NCI-H187 treated with DMSO at 0.1 percent for 48 hours (cell line): ENCODE measurements around the gene MEIOC.
"Not testable (repeated sequence)": the region's sequence is repeated elsewhere in the genome, so short reads cannot be mapped to it uniquely, and the experiment has no call there.

Source experiments
- DNase-seq: peaks from one replicate; lab custom pipeline; 2025; lab: John Stamatoyannopoulos, UW

The MEIOC gene

GRCh38 chr17:44655983-44656710, at the start of gene MEIOC:
Gene MEIOC, plus strand, starts transcription at chr17:44656468. Its CDS starts 146 bp downstream, at chr17:44656614.
- no peak for DNase-seq

DNA sequence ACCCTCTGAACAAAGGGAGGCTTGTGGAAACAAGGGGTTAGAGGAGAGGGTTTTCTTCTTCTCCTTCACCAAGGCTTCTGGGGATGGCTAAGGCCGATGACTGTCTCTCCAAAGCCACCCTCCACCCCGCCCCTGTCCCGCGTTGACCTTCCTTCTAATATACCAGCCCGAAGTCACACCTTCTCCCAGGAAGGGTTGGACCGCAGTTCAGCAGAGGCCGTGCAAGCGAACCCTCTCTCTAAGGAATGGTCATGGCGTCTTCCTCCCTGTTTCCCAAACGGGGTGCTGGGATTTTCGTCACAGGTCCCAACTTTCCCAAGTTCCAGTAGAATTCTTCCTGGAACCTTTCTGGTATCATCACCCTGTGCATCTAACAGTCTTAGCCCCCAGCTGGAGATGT, 49.6 kb upstream of the MEIOC start:
- no peak for DNase-seq

DNA sequence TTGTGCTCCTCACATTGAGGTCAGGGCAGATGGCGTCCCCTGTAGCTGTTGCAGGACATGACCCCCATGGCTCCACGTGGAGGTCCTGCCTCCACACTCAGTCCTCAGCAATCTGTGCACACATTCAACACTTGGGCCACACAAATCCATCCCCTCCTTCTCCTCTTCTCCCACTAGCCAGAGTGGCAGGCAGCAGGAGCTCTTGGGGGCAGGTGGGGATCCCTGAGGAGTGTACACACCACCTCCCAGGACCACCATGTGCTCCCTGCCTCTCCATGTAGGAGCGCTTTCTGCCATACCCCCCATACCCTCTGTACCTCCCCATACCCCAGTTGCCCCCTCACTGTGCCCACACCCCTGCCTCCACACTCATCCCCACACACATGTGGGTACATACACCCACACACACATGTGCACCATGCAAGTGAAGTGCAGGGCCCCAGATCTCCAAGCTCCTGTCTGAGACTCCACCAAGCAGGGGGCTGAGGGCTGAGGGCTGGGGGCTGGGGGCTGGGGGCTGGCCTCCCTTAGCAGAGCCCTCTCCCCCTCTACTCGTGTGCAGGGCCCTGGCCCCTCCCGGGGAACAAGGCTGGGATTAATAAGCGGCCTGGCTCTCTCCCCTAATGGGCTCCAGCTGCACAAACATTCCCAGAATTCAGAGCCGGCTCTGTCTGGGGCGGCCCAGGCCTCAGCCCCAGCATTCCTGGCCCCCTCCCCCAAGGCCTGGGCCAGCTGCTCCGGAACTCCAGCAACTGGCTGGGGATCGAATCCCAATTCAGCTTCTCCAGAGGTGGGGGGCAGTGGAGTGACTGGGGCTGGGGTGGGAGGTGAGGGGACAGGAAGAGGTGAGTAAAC, 48.2 kb upstream of the MEIOC start:
- no peak for DNase-seq

DNA sequence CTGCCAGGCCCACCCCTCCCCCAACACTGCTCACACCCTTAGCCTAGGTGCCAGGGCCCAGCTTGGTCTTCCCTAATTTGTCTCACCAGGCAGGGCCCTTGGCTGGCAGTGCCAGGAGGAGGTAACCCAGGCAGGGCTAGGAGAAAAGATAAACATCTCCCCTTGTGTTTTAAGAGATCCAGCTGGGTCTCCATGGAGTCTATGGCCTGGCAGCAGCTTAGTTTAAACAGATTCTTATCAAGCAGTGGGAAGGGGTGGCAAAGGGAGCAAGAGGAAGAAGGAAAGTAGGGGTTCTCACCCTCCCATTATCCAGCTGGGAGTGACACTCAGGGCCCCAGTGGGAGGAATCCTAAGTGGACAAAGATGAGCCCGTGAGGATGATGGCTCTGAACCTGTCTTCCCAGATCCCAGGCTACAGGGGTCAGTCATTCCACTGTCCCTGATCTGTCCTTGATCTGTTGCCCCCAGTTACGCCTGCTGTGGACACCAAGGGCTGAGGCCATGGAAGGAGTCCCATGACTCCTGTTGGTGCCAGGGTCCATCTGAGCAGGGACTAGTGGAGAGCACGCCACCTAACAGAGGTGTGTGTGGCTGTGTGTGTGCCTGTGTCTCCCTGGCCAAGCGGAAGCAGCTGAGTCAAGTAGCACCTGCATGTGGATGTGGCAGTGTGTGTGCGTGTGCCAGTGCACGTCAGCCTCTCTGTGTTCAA, 47.4 kb upstream of the MEIOC start:
- DNase-seq, result no peak

DNA sequence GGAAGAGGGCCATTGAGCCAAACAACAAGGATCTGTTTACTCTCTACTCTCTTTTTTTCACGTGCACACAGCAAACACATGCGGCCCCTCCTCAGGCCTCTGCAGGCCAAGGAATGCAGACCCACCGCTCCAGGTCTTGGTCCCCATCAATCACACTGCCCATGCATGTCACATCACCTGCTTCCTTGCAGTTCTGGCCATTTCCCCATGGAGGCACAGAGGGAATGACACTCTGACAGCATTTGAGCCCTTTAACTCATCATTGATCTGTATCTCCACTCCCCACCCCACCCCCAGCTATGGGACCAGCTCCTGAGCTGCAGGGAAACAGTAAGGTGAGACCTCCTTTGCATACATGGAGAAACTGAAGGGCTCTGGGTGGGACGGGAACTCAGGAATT, 45.9 kb upstream of the MEIOC start:
- DNase-seq, result no peak

- no peak for DNase-seq
Observed at GRCh38 chr17:44610871-44611270, 45.4 kb upstream of the MEIOC start.

DNA sequence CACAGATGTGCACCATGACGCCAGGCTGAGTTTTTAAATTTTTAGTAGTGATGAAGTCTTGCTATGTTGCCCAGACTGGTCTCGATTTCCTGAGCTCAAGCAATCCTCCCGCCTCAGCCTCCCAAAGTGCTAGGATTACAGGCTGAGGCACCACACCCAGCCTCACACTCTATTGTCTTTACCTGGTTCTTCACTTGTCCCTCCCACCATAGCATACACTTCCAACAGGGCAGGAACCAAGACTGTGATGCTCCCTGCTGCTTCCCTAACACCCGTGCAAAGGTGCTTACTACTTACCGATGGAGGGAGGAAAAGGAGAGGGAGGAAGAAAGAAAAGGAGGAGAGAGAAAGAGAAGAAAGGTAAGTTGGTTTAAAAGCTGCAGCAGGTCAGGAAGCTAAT, 41.4 kb upstream of the MEIOC start:
- DNase-seq, result no peak

- DNase-seq, result not testable (repeated sequence)
Observed at GRCh38 chr17:44618652-44619051, 37.6 kb upstream of the MEIOC start.

- DNase-seq, result no peak
Observed at GRCh38 chr17:44623070-44623725, 33.1 kb upstream of the MEIOC start.

DNA sequence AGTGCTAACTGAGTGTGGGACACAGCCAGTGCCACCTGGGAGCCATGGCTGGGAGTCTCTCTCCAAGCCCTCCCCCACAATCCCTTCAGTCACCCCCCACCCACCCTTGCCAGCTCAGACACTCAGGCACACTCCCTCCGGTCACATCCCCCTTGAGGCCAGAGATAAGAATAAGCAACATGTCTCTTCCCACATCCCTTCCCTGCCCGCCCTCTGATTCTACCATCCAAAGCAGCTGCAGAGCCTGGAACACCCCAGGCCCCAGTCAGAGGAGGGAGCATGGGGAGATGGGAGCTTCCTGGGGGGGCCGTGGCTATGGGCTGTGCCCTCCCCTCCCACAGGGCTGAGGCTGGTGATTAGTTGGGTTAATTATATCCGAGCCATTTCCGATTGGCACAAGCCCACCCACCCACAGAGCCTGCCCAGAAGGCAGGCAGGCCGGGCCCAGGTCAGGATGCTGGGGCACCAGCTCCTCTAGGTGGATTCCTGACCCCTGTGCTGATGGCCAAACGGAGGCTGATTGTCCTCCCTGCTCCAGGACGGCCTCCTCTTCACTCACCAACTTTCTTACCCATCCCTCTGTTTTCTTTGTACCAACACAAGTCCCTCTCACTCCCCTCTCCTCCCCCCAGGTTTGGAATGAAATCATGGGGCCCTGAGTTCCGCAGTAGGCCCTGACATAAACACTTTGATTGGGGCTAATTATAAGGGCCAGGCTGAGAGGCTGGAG, 28.6 kb upstream of the MEIOC start:
- no peak for DNase-seq

DNA sequence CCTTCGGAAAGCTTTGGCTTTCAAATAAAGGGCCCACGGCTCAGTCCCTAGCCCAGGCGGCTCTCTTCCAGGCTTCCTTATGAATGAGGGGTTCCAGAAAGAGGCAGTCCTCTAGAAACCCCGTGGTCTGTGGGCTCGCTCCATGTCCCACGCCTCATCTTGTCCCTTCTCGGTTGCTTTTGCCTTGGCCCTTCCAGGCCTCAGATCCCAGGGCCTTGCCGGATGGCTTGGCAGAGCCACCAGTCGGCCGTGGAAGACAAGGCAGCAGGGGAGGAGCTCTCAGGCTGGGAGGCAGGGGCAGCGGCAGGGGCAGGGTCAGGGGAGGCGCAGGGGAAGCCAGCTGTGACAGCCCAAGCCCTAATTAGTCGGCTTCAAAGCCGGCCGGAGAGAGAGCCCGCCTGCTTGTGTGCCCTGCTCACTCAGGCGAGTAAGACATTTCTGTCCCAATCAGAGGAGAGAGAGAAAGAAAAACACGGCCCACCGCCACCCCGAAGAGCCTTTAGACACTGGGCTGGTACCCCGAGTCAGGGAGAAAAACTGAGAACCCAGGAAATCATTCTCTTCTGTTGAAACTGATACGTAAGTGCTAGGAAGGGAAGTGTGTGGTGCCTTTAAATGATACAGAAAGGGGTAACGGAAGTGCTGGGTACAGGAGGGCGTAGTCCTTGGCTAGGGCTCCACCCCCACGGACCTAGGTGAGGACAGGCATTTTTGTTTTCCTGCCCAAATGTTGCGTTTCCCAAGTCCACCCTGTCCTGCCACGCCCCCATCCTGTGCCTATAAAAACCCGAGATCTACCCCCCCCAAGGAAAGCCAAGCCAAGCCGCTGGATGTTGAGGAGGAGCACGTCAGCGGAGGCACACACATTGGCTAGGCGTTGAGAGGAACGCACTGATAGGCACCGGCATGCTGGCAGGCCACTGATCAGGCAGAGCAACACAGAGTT, 27.8 kb upstream of the MEIOC start:
- no peak for DNase-seq

- DNase-seq, result no peak
Observed at GRCh38 chr17:44629314-44629713, 27.0 kb upstream of the MEIOC start.

- no peak for DNase-seq
Observed at GRCh38 chr17:44630703-44631102, 25.6 kb upstream of the MEIOC start.

- no peak for DNase-seq
Observed at GRCh38 chr17:44633998-44634397, 22.3 kb upstream of the MEIOC start.

DNA sequence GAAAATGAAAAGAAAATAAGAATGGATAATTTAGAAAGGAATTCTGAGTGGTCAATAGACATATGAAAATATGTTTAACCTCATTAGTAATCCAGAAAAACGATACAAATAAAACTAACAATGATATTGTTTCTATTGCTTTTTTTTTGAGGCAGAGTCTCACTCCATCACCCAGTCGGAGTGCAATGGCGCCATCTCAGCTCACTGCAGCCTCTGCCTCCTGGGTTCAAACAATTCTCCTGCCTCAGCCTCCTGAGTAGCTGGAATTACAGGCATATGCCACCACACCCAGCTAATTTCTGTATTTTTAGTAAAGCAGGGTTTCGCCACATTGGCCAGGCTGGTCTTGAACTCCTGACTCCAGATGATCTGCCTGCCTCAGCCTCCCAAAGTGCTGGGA, 21.9 kb upstream of the MEIOC start:
- not testable (repeated sequence) for DNase-seq

DNA sequence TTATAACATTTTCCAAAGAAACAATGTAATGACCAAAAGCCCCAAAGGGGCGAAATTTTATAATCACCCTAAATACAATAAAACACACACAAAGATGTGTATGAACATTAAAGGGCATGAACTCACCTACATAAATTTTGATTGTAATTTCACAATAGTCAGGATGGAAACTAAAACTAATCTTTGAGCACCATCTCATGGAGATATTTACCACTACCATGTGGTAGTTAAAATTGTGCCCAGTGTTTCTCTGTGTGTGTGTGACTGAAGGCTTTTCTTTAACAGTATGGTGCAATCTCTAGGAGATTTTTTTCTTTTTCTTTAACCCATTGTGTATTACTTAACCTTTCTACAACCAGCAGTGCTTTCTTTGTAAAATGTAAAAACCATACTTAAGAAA, 19.7 kb upstream of the MEIOC start:
- DNase-seq, result no peak

DNA sequence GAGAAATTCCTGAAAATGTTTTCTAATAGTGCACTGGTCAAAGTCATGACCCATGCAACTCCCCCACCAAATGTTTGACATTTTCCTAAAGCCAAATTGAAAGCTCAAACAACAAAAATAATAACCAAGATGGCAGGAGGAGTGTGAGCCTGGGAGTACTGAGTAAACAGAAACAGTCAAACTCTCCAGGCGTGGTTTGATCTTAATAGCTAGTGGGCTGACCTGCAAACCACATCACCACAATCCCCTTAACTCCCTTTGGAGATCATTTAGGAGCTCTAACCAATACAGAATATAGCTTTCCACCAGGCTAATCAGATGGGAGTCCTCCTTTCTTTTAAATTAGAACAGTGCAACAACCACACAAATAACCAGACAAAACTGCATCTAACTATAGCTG, 19.2 kb upstream of the MEIOC start:
- DNase-seq, result no peak

DNA sequence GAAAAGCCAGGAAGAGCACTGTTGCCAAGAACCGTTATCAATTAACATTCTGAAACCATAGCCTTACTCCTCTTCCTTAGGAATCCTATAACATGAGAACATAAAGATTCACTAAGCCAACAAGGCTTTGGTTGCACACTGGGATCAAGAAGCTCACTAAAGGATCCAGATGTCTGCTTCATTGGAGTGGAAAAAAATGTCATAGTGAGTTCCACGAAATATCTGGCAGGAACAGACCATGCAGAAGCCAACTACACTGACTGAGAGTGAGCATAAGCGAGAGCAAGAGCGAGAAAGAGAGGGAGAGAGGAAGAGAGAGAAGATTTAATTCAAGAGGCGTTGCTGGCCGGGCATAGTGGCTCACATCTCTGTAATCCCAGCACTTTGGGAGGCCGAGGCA, 13.4 kb upstream of the MEIOC start:
- DNase-seq, result no peak

GRCh38 chr17:44645341-44645740, 10.9 kb upstream of the MEIOC start:
- DNase-seq, result no peak

DNA sequence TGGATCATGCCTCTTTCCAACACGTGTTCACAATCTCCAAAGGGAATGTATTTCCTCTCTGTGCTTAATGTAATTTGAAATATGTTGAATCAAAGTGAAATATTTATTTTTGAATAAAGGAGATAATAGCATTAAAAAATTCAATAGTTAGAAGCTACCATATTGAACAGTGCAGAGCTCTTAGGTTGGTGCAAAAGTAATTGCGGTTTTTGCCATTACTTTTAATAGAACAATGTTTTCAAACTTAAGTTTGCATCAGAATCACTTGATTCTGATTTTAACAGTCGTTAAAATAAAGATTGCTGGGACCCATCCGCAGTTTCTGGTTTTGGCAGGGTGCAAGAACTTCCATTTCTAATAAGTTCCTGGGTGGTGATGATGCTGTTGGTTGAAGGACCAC, 10.0 kb upstream of the MEIOC start:
- DNase-seq, result no peak
